ENCODE data around the gene SAMD4A.
A peak's percentile ranks its signal among the peaks of the same experiment; 100 is the strongest.

SAMD4A gene

DNA sequence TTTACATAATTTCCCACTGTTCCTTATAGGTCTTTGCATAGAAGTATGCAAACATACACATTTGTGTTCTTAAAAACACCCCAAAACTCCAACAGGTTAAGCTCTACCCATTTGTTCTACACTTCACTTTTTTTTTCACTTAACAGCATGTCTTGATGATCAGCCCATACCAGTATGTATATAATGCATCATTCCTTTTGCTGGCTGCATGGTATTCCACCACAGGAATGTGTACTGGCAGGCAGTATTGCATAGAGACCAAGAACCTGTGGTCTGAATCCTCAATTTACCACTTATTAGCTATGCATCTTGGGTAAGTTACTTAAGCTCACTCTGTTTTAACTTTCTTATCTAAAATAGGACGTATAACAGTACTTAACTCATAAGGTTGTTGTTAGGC, 65.5 kb downstream of the SAMD4A start:
- in situ Hi-C loops (cut with HindIII; ENCODE audit: low pct_unique_long_range_greater_than_20kb, low sequenced_read_pairs): no loop called here
- no peak for TF ChIP-seq JUND (IDR thresholded peaks at IDR 0.05; ENCODE audit: low read depth)
- DNase-seq (ENCODE audit: low read depth in 1 of 2, low spot score in 1 of 2): no peak

- TF ChIP-seq JUND (IDR thresholded peaks at IDR 0.05; ENCODE audit: low read depth): no peak
- in situ Hi-C loops (cut with HindIII; ENCODE audit: low pct_unique_long_range_greater_than_20kb, low sequenced_read_pairs): no loop called here
- DNase-seq (ENCODE audit: low read depth in 1 of 2, low spot score in 1 of 2): no peak
Measured at GRCh38 chr14:54633076-54633475, 66.1 kb downstream of the SAMD4A start.

DNA sequence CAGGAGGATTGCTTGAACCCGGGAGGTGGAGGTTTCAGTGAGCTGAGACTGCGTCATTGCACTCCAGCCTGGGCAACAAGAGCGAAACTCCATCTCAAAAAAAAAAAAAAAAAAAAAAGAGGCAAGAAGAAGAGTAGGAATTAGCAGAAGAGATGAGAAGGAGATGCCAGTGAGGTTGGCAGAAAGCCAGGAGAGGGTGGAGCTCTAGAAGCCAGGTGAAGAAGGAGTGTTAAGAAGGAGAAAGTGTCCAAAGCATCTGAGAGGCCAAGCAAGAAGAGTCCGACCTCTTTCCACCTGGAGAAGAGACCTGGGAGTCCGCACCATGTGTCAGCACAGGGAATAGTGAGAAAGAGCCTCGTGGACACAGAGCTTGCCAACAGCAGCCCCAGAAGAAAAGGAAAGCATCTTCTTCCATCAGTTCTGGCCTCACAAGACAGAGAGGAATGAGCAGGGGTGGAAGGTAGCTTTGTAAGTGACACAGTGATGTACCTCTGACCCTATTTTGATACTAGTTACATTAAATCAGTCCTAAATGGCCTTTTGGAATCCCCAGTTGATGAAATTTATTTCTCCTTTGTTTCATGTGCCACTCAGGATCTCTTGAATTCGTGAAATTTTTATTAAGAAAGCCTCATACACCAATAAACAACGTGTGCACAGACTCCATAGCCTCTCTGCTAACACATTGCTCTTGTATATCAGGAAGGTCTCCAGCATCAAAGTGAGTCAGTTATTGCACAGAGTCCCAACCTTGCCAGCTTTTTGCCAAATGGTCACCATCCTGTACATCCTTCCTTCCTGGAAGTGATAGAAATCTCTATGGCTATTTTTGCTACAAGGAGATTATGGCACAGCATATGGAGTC, 70.6 kb downstream of the SAMD4A start:
- no peak for TF ChIP-seq JUND (IDR thresholded peaks at IDR 0.05; ENCODE audit: low read depth)
- peak in 1 of 2 experiments; percentile 52 for DNase-seq (ENCODE audit: low read depth in 1 of 2, low spot score in 1 of 2)
- in situ Hi-C loops (cut with HindIII; ENCODE audit: low pct_unique_long_range_greater_than_20kb, low sequenced_read_pairs): no loop called here

DNA sequence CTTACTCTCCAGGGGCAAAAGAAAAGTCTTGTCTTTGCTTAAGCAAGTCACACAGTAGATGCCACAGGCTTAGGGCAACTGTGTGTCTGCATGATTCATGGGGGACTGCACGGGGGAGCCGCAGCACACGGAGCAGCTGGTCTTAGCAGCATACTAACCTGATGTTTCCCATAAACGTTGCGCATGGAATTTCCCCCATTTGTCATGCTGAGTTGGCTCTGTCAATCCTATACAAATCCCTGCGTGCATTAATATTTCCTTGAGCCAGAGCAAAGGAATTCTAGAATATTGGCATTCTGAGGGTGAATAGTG, 71.2 kb downstream of the SAMD4A start:
- in situ Hi-C loops (cut with HindIII; ENCODE audit: low pct_unique_long_range_greater_than_20kb, low sequenced_read_pairs): no loop called here
- no peak for DNase-seq (ENCODE audit: low read depth in 1 of 2, low spot score in 1 of 2)

DNA sequence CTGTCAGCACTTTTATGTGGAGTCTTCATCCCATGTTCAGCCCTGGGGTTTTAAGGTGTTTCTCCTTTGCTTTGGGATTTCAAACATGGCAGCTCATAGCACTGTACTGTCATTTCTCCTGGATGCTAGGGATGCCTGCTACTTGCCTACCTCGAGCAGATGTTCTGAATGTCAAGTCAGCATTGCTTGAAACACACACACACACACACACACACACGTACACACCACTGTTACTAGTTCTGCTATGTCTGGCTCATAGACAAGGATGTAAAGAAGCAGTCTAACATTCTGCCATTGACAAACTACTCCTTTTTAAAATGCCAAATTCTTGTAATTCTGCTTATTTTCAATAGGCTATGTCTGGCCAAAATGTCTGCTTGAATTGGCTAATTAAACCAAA, 72.7 kb downstream of the SAMD4A start:
- no peak for DNase-seq (ENCODE audit: low read depth in 1 of 2, low spot score in 1 of 2)
- TF ChIP-seq JUND (IDR thresholded peaks at IDR 0.05; ENCODE audit: low read depth): no peak
- in situ Hi-C loops (cut with HindIII; ENCODE audit: low pct_unique_long_range_greater_than_20kb, low sequenced_read_pairs): no loop called here

More for the DNA sequence above, 71.2 kb downstream of the SAMD4A start:
- no peak for TF ChIP-seq JUND (IDR thresholded peaks at IDR 0.05; ENCODE audit: low read depth)

DNA sequence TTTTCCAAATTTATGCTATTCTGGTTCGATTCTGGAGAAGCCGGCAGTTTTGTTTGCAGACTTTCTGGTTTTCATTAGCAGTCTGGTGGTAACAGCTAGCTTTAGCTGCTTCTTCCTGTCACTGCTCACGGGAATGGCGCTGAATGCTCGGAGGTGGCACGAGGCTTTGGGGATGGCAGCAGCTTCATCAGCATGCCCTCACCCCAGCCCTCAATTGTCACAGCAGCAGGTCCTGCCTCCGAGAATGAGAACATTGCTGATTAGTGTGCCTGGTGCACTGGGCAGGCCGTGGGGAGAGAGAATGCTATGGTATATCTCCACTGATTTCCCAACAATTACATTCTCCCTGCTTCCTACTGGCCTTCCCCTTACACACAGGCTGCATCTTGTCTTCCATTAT, 73.6 kb downstream of the SAMD4A start:
- no peak for TF ChIP-seq JUND (IDR thresholded peaks at IDR 0.05; ENCODE audit: low read depth)
- DNase-seq (ENCODE audit: low read depth in 1 of 2, low spot score in 1 of 2): no peak
- in situ Hi-C loops (cut with HindIII; ENCODE audit: low pct_unique_long_range_greater_than_20kb, low sequenced_read_pairs): no loop called here

GRCh38 chr14:54642121-54642520, 75.2 kb downstream of the SAMD4A start:
- in situ Hi-C loops (cut with HindIII; ENCODE audit: low pct_unique_long_range_greater_than_20kb, low sequenced_read_pairs): no loop called here
- no peak for TF ChIP-seq JUND (IDR thresholded peaks at IDR 0.05; ENCODE audit: low read depth)
- no peak for DNase-seq (ENCODE audit: low read depth in 1 of 2, low spot score in 1 of 2)

GRCh38 chr14:54642801-54643695, 76.1 kb downstream of the SAMD4A start:
- in situ Hi-C loops (cut with HindIII; ENCODE audit: low pct_unique_long_range_greater_than_20kb, low sequenced_read_pairs): no loop called here
- no peak for TF ChIP-seq JUND (IDR thresholded peaks at IDR 0.05; ENCODE audit: low read depth)
- peak in 1 of 2 experiments; percentile 47 for DNase-seq (ENCODE audit: low read depth in 1 of 2, low spot score in 1 of 2)

DNA sequence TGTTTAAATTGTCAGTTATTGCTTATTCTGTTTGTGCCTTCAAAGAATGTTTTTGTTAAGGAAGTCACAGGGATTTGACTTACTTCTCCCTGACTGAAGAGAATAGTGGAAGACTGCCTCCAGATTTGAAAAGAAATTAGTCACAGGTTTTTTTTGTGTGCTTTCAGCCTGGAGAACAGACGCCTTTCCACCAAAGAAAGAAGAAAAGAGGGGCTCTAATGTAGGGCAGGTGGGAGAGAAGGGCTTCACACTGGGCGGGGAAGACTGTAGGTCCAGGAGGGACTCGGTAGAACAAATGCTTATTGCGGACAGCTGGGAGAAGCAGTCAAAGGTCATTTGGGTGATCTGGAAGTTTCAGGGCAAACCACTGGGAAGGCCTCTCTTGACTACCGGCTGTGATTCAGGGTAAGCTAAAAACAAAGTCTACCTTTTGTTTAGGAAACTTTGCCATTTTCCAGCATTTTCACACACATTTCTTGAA, 76.8 kb downstream of the SAMD4A start:
- in situ Hi-C loops (cut with HindIII; ENCODE audit: low pct_unique_long_range_greater_than_20kb, low sequenced_read_pairs): no loop called here
- TF ChIP-seq JUND (IDR thresholded peaks at IDR 0.05; ENCODE audit: low read depth): no peak
- DNase-seq (ENCODE audit: low read depth in 1 of 2, low spot score in 1 of 2): no peak

- no peak for TF ChIP-seq JUND (IDR thresholded peaks at IDR 0.05; ENCODE audit: low read depth)
- DNase-seq (ENCODE audit: low read depth in 1 of 2, low spot score in 1 of 2): no peak
- in situ Hi-C loops (cut with HindIII; ENCODE audit: low pct_unique_long_range_greater_than_20kb, low sequenced_read_pairs): no loop called here
Measured at GRCh38 chr14:54645639-54646038, 78.7 kb downstream of the SAMD4A start.

- in situ Hi-C loops (cut with HindIII; ENCODE audit: low pct_unique_long_range_greater_than_20kb, low sequenced_read_pairs): no loop called here
- no peak for TF ChIP-seq JUND (IDR thresholded peaks at IDR 0.05; ENCODE audit: low read depth)
- DNase-seq (ENCODE audit: low read depth in 1 of 2, low spot score in 1 of 2): no peak
Measured at GRCh38 chr14:54646626-54647025, 79.7 kb downstream of the SAMD4A start.

- in situ Hi-C loops (cut with HindIII; ENCODE audit: low pct_unique_long_range_greater_than_20kb, low sequenced_read_pairs): no loop called here
- no peak for TF ChIP-seq JUND (IDR thresholded peaks at IDR 0.05; ENCODE audit: low read depth)
- DNase-seq (ENCODE audit: low read depth in 1 of 2, low spot score in 1 of 2): peak in 1 of 2 experiments; percentile 39
Measured at GRCh38 chr14:54647378-54647777, 80.5 kb downstream of the SAMD4A start.

DNA sequence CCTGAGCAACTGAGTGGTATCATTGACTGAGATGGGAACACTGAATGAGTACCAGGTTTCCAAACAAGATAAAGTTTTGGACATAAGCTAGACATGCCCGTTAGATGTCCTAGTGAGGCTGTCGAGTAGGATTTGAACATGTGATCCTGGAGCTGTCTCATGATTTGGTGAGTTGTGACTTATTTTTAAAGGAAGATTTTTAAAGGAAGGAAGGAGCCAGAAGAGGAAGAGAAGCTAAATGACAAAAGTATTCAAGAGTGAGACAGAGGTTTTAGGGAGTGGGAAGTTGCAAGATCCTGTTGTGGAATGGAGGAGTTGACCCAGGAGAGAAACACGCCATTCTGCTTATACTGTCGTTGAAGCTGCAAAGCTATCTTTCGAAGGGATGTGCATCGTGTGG, 82.1 kb downstream of the SAMD4A start:
- no peak for DNase-seq (ENCODE audit: low read depth in 1 of 2, low spot score in 1 of 2)
- TF ChIP-seq JUND (IDR thresholded peaks at IDR 0.05; ENCODE audit: low read depth): no peak
- in situ Hi-C loops (cut with HindIII; ENCODE audit: low pct_unique_long_range_greater_than_20kb, low sequenced_read_pairs): no loop called here

All from T47D (cell line).